GM19099 (cell line): ENCODE measurements around the gene MT1H.

Source experiments
- POLR2A ChIP-seq: IDR thresholded peaks from 3 replicates; pipeline ENCODE4 v1.6.1; 2011; ENCODE audit warnings: low read depth; ENCODE audit not compliant: insufficient read length; ENCODE audit errors: extremely low read depth

Gene MT1H

GRCh38 chr16:56691885-56692284 lies 22.3 kb downstream of the MT1H start:
- TF ChIP-seq POLR2A: no peak

- no peak for TF ChIP-seq POLR2A
These were observed 25.6 kb downstream of the MT1H start for GRCh38 chr16:56695246-56695645.

- no peak for TF ChIP-seq POLR2A
These were observed 28.0 kb downstream of the MT1H start for GRCh38 chr16:56697456-56698155.

DNA sequence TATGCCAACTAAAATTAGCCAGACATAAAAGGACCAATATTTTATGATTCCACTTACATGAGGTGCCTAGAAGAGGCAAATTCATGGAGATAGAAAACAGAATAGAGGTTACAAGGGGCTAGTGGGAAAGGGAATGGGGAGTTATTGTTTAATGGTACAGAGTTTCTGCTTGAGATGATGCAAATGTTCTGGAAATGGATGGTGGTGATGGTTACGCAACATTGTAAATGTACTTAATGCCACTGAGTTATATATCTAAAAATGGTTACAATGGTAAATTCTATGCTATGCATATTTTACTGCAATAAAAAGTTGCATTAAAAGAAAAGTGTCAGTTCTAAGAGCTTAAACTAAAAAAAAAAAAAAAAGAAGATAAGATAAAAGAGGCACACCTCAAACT lies 30.6 kb downstream of the MT1H start:
- no peak for TF ChIP-seq POLR2A

- no peak for TF ChIP-seq POLR2A
These were observed 31.0 kb downstream of the MT1H start for GRCh38 chr16:56700631-56701030.

- TF ChIP-seq POLR2A: no peak
These were observed 31.9 kb downstream of the MT1H start for GRCh38 chr16:56701534-56701933.

GRCh38 chr16:56702836-56703235 lies 33.2 kb downstream of the MT1H start:
- no peak for TF ChIP-seq POLR2A

- TF ChIP-seq POLR2A: no peak
These were observed 39.2 kb downstream of the MT1H start for GRCh38 chr16:56708525-56709442.

DNA sequence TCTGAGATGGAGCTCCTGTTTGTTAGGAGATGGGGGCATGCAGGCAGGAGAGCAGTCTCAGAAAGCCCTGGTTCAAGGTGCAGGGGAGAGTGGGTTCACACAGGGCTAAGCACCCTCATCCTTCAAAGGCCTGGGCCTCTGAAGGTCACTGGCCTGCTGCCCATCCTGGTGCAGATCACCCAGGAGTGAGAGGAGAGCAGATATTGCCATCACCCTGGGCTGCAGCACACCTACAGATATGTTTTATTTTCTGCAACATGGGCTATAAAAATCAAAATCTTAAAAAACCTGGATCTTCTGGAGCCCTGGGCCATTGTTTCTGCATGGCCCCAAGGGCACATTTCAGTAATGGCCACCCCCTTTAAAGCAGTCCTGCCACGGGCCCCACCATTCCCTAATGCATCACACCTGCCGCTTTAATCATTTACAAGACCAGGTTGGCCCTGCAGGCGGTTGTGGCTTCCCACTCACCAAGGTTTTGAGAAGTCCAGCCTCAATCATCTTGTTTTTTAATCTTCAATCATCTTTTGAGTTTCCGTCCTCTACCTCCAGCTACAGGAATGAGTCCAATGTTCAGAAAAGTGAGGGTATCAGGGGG lies 39.9 kb downstream of the MT1H start:
- no peak for TF ChIP-seq POLR2A

DNA sequence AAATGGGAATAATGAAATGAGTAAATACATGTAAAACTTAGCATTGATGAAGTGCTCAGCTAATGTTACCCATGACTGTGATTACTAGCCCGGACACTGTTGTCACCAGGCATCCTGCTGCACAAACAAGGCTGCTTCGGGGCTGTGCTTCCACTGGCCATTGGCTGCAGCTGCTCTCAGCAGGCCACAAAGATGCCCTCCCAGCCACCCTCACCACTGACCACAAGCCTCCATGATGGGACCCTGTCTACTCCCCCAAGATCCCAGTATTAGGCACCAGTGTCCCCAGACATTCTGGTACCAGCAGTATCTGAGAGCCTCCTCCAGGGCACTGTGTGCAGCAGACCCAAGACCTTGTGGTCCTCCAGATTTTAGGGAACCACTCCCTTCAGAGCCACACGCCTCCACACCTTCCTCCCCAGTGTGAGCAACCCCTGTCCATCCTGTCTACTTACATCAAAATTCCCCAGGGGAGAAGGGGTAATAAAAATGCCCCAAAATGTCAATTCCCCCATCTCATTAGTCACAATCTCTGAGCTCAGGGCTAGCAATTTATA lies 40.6 kb downstream of the MT1H start:
- no peak for TF ChIP-seq POLR2A

- no peak for TF ChIP-seq POLR2A
These were observed 42.2 kb downstream of the MT1H start for GRCh38 chr16:56711862-56712261.

- no peak for TF ChIP-seq POLR2A
These were observed 44.2 kb downstream of the MT1H start for GRCh38 chr16:56713794-56714193.

- TF ChIP-seq POLR2A: no peak
These were observed 45.5 kb downstream of the MT1H start for GRCh38 chr16:56715126-56715525.

GRCh38 chr16:56716761-56717160 lies 47.1 kb downstream of the MT1H start:
- TF ChIP-seq POLR2A: no peak
